ENCODE results near the gene RNF220.
A peak's percentile ranks its signal among the peaks of the same experiment; 100 is the strongest.

The RNF220 gene

GRCh38 chr1:44611419-44611818, 206.4 kb downstream of the RNF220 start:
- DNase-seq: no peak
- ATAC-seq: no peak

DNA sequence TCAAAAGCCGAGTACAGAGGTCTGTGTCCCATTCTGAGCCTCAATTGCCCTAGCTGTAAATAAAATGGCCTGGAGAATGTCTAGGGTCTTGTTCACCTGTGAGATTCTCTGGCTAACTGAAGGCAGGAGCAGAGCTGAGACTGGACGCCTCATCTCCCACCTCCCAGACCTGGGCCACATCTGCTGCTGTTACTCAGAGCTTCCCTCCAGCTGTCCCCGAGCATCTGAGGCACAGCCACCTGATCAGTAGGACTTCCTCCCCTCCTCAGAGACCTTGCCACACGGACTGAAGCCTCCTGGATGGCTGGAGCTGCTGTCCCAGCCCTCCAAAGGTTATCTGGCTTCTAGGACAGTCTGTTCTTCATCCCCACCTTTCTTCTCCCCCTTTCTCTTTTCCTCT, 206.8 kb downstream of the RNF220 start:
- no peak for ATAC-seq

GRCh38 chr1:44613941-44614340, 208.9 kb downstream of the RNF220 start:
- DNase-seq (no peak), ATAC-seq (no peak)

More for the DNA sequence above, 206.8 kb downstream of the RNF220 start:
- no peak for DNase-seq

DNA sequence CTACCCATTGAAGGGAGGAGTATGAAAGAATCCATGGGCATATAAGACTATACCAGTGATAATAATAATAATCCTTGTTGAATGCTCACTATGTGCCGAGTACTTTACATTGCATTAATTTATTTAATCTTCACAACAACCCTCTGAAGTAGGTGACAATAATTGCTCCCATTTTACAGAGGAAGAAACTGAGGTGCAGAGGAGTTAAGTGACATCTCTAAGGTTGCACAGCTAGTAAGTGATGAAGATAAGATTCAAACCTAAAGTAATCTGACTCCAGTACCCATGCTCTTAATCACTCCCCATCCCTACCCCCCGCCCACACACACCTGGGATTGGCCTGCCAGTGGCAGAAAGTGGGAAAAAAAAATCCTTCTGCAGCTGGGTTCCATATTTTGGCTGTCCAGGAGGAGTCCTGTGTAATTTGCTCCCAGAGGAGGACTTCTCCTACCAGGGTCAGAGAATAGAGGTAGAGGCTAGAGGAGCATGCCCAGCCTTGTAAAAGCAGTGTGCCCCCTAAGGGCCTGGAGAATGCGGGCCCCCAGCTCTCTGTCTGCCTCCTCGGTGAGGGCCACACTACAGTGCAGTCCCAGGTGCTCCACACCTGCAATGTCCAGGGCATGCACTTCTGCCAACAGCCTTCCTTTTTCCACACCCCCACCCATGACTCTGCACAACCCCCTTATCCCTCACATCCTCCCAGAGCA, 211.4 kb downstream of the RNF220 start:
- DNase-seq: no peak
- ATAC-seq: no peak

DNA sequence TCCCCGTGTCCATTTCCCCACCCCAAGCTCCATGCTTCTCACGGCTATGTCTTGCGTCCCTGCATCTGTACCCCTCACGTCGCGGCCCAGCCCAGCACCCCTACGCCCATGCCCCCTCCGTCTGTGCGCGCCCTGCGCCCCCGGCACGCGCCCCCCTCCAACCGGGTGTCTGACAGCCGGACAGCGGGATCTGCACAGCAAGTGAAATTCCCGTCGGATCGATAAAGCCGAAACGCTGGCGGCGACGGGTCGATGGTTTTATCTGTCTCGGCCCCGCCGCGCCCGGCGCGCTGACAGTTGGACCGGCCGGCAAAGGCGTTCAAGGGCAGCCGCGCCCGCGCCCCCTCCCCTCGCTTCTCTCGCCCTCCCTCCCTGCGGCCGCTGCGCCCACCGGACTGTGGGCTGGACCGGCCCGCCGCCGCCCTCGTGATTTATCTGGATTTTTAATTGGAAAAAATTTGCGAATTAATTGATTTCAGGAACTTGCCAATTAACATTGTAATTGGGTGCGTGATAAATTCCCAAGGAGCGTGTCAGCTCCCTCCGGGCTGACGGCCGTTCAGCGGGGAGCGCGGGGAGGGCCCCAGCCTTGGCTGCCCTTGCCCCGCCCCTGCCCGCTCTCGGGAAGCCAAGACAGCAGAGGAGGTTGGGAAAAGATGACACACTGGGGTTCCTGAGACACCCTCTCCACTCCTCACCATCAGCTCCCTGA, 212.1 kb downstream of the RNF220 start:
- ATAC-seq: no peak
- DNase-seq: no peak

DNA sequence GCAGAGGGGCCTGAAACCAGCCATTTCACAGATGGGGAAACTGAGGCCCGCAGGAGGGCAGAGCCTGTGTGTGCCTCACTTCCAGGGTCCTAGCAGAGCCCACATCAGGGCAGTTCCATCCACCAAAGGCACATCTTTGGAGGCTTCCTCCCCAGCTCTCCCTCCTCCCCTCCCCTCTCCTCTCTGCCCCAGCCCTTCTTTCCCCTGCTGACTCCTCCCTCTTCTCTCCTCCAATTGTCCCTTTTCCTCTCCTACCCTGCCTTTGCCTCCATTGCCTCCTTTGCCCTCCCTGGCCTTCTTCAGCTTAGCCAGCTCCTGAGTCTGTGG, 212.6 kb downstream of the RNF220 start:
- ATAC-seq: no peak

DNA sequence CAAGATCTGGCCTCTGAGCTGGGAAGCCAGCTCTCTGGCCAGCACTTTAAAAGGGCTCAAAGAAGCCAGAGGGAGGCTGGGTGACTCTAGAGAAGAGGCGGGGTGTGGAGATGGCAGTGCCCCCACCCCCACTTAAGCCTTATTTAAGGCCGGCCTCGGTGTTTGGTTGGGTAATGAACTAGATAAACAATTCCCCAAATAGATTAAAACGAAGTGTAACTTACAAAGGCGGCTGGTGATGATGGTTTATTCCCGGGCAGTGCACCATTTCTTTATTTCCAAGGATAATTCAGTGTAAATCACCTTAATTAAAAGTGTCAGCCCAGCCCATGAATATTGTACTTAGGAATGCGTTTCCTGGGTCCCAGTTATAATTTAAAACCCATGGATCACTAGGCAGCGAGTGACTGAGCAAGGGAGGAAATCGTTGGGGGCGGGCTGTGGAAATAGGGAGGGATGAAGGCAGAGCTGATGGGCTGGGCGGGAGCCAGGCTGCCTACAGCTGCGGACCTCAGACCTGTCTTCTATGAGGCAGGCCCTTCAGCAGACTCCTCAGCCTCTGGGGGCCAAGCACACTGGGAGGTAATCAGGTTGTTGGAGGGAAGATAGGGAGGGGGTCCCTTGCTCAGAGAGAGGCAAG, 214.3 kb downstream of the RNF220 start:
- DNase-seq (no peak), ATAC-seq (no peak)

More for the DNA sequence above, 212.6 kb downstream of the RNF220 start:
- DNase-seq: no peak

GRCh38 chr1:44620072-44620471, 215.0 kb downstream of the RNF220 start:
- DNase-seq: no peak
- no peak for ATAC-seq

GRCh38 chr1:44621841-44622286, 216.8 kb downstream of the RNF220 start:
- DNase-seq (no peak), ATAC-seq (no peak)

DNA sequence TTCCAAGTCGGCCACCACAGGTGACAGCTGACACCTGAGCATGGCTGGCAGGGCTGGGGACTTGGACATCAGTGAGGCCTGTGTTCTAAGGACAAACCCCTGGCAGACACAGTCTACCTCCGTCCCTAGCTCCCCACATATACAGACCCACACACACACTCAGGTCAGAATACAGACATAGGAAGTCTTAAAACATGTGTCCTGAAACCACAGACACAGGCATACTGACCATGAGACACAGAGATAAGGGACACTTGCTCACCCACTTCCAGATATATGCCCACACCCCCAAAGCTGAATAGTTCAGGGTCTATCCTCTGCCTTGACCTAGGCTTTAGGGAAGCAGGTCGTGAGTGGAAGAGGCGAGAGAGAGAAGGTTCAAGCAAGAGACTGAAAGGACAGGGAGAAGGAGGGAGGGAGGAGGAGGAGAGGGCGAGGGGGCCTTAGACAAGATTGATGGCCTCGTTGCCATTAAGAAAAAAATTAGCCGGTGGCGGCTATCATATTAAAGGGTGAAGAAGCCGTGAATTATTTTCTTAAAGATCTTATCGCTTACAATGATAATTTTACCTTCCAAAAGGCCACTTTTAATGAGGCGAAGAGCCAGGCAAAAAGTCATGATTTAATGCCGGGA, 219.3 kb downstream of the RNF220 start:
- ATAC-seq (no peak), DNase-seq (no peak)

DNA sequence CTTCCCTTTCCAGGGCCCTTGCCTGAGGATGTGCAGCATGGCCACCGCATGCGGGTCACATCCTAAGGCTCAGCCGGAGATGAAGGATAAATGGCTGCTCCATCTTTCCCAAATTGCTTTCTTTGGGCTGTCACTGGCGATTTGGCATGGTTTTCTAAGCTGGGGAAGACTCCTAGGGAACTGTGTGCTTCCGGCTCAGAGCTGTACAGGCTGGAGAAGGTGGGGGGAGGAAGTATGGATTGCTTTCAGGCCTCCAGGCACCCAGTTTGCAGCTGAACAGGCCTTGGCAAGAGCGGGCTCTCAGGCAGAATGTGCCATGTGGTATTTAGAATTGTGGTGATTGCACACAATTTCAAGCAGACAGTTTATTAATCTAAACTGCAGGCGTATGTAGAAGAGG, 220.3 kb downstream of the RNF220 start:
- DNase-seq (no peak), ATAC-seq (no peak)

DNA sequence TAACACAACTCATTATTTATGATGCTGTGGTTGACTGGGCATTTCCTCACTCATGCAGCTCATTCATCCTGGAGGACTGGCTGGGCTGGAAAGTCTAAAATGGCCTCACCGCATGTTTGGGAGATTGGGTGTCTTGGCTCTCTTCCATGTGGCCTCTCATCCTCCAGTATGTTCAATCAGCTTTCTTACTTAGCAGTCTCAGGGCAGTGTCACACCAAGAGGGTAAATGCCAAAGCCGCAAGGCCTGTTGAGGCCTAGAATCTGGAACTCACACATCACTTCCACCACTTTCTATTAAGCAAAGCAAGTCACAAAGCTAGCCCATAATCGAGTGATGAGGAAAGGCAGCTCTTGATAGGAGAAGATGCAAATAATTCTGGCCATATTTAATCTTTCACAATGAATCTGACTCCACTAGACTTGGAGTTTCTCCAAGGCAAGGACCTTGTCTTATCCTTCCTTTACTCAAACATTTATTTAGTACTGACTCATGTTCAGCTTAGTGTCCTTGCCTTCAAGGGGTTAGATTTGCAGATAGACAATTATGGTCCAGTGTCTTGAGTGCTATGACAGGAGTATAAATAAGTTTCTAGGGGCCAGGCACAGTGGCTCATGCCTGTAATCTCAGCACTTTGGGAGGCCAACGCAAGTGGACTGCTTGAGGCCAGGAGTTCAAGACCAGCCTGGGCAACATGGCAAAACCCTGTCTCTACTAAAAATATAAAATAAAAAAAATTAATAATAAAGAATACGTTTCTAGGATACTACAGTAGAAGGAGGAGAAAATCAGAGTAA, 224.1 kb downstream of the RNF220 start:
- no peak for ATAC-seq
- DNase-seq: no peak

GRCh38 chr1:44630116-44630515, 225.1 kb downstream of the RNF220 start:
- DNase-seq: no peak
- ATAC-seq: no peak

GRCh38 chr1:44631333-44631646, 226.2 kb downstream of the RNF220 start:
- DNase-seq (no peak), ATAC-seq (peak; percentile 3)

- ATAC-seq (peak; percentile 78), DNase-seq (peak; percentile 91)
These were observed 226.8 kb downstream of the RNF220 start for GRCh38 chr1:44631647-44632539.

GRCh38 chr1:44632598-44632997, 227.5 kb downstream of the RNF220 start:
- DNase-seq (no peak), ATAC-seq (no peak)

DNA sequence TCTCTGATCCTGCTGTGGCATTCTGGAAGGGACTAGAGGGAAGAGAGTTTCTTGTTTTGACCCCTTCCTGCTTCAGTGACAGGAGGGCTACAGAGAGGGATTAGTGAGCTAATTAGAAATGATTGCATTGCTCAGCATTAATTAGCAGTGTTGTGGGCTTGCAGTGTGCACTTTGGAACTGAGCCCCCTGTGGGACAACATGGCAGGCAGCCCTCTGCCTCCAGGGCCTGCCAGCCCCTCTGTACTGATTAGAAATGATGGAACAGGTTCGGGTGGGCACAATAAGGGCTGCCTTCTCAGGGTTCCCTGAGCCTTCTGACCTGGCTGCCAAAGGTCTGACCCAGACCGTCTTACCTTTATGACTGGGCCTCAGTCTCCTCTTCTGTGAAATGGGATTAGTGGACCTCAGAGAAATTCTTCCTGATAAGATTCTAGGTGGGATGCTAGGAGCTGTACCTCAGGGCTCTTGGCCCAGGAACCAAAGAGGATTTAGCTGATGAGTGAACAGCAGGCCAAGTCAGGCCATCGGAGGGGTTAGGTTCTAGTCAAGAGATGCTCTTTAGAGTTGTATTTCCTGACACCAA, 229.6 kb downstream of the RNF220 start:
- ATAC-seq (no peak), DNase-seq (no peak)

- DNase-seq (no peak), ATAC-seq (no peak)
These were observed 230.4 kb downstream of the RNF220 start for GRCh38 chr1:44635439-44635838.

DNA sequence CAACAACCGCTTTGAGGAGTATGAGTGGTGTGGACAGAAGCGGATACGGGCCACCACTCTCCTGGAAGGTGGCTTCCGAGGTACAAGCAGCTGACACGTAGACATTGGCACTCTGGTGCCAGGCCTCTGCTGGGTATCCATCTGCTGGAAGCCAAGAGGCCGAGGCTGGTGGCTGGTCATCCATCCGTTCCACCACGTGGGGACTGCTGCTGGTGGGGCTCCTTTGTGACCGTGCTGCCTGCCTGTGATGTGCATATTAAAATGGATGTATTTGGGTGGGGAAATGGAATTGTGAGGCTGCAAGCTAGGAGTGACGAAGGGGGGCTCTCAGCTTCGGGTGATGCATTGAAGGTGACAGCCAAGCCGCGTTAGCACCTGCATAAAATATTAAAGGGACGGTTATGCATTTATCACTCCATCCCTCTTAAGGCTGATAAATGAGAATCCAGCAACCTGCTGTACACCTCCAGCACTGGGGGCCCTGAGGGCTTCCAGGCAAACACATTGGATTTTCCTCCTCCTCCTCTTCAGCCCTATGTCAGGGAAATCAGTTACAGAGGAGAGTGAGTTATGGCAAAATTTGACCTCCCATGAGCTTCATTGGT, 231.1 kb downstream of the RNF220 start:
- DNase-seq (no peak), ATAC-seq (no peak)

Measured in stimulated activated naive CD8-positive, alpha-beta T cell treated with anti-CD3 and anti-CD28 coated beads, Interleukin-15, Interleukin-2, amounts not matched to agents 100 U/mL and 50 U/mL, for 24 hours (primary cell).